Measurements from ENCODE around the gene GRIK5.
A peak's percentile ranks its signal among the peaks of the same experiment; 100 is the strongest.

Gene GRIK5

DNA sequence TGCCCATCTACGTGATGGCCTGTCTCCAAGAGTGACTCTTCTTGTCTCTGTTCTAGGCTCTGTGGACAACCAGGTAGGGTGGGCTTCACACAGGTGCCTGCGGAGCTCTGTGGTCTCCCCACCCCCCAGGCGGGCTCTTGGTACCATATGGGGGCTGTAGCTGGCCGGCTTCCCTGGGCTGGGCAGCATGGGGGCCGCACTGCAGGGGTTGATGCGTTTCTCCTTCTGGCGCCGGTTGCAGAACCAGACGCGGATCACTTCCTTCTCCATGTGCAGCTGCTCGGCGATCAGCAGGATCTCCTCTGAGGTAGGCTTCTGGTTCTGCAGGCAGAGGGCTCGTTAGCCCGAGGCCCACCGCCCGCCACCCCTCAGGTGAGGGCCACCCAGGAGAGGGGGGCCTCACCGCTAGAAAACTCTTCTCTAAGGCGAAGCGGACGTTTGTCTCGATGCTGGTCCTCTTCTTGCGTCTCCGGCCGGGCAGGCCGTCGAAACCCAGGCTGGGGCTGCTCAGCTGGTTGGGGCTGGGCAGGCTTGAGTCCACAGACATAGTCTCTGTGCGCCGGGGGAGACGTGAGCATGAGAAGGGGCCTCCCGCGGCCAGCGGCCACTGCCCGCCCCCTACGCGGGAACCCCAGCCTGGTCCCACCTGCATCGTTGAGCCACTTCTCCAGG, 25.3 kb upstream of the GRIK5 start:
- no peak for DNase-seq

DNA sequence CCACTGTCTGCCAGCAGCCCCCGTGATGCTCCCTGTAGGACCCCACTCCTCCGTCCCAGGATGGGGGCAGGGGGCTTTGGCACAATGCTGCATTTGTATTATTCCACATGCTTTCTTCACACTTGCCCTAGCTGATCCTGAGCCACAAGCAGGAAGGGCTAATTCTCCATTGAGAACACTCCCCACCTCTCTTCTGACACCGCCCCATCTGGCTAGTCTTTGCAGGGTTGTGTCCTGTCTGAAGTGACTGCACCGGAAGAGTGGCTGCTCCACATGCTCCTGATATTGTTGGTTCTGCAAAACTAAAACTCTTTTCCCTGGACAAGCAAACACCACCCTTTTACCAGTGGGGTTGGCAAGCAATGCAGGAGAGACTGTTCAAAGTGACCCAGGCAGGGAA, 23.9 kb upstream of the GRIK5 start:
- DNase-seq, result no peak

DNA sequence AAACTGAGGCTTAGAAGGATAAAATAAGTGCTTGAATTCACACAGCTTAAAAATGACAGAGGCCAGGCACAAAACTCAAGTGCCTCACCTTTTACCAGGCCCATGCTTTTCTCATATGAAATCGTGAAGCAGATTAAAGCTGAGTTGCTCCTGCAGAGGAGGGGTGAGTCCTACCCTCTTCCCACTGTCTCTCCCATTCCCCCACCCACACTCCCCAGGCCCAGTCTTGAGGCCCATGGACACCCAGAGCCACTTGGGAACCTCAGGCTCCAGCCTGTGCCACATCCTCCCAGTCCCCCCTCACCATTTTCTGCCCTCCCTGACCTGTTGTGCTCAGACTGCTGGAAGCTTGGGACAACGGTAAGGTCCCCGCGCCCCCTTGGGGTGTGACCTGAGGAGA, 23.5 kb upstream of the GRIK5 start:
- DNase-seq, result no peak

DNA sequence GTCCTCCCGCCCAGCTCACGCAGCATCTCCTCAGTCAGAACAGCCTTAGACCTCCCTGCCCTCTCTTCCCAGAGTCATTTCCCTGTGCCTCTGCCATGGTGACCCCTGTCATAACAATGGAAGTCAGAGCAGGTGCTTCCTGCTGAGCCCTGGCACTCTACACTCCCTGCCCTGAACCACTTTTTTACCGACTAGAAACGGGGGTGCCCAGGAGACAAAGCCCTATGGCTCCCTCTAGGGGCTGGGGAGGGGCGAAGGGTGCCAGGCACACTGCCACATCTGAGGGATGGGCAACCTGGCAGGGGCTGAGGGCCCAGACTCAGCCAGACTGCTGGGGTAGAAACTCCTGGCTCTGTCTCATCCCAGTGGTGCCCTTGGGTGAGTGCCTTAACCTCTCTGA, 22.3 kb upstream of the GRIK5 start:
- DNase-seq, result peak; percentile 42

DNA sequence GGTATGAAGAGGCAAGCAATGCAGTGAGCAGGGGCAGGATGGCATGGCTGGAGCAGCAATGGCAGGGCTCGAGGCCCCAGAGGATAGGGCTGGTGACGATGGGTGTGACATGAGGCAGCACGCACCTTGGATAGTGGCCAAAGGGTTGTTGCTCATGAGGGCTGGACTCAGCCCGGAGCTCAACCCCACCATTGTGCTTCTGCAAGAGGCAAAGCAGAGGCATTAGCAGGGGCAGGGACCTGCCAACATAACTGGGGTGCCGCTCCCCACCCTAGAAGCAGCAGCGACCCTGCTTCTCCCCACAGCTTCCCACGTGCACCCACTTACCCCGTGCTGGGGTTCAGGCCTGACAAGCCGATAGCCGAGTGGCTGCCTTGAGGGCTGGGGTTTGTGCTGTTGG, 21.7 kb upstream of the GRIK5 start:
- no peak for DNase-seq

DNA sequence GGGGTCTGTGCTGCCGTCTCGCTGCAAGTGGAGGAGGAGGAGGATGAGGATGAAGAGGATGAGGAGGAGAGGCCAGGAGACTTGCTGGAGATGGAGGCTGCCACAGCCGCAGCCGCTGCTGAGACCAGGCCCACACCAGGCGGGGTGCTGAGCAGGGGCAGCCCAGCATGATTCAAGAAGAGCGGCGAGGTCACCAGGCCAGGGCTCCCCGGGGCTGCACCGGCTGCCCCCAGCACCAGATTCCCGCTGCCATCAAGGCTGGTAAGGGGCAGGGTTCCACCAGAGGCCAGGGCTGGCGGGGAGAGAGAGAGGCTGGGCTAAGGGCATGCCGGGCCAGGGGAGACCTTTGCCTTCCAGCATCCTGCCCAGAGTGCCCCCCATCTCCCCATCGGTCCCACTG, 21.3 kb upstream of the GRIK5 start:
- no peak for DNase-seq

DNA sequence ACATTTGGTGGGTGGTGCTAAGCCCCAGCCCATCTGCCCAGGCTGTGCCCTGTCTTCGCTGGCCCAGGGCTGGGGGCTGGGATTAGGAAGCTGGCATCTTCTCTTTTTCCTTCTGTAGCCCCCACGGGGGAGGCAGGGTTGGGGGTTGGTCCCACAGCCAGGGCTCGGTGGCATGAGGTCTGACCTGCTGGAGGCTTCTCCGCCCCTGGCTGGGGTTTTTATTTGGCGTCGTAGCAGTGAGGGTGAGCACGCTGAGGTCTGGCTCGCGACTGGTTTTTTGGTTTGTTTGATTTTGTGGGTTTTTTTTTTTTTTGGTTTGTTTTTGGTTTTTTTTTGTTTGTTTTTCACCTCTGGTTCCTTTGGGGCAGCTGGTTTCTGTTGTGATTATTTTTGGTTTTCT, 20.7 kb upstream of the GRIK5 start:
- no peak for DNase-seq

DNA sequence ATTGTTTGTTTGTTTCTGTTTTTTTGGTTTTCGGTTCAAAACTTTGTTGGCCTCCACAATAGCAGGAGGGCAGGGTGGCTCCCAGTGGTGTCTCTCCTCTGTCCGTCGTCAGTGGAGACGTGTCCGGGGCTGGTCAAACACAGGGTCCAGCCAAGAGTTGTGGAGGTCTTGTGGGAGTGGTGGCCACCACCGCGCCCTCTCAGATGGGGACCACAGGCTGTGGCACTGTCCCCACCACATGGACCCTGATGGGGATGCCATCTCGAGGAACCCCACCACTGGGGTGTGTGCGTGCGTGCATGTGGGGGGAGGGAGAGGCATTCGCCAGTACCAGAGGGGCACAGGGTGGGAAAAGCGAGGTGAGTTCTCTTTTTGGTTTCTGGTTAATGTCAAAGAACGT, 19.8 kb upstream of the GRIK5 start:
- no peak for DNase-seq

DNA sequence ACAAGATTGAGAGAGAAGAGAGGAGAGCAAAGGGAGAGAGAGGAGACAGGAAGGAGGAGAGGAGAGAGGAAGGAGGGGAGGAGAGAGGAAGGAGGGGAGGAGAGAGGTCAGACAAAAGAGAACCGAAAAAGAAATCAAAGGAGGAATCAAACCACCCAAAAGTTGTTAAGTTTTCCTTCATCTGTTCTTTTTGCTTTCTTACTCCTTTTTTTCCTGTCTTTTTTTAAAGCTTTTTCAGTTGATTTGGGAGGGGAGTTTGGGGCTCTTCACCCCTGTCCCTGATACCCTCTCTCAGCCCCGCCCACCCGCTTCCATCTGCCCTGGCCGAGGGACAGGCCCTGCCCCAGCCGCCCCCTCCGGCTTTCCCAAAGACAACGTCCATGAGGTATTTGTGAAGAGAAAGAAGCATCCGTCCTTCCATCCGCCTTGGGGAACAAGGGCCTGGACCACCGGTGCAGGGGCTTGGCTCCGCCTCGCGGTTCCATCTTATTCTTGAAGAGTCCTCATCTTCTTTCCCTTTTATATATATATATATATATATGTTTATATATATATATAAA, 19.3 kb upstream of the GRIK5 start:
- DNase-seq, result no peak

DNA sequence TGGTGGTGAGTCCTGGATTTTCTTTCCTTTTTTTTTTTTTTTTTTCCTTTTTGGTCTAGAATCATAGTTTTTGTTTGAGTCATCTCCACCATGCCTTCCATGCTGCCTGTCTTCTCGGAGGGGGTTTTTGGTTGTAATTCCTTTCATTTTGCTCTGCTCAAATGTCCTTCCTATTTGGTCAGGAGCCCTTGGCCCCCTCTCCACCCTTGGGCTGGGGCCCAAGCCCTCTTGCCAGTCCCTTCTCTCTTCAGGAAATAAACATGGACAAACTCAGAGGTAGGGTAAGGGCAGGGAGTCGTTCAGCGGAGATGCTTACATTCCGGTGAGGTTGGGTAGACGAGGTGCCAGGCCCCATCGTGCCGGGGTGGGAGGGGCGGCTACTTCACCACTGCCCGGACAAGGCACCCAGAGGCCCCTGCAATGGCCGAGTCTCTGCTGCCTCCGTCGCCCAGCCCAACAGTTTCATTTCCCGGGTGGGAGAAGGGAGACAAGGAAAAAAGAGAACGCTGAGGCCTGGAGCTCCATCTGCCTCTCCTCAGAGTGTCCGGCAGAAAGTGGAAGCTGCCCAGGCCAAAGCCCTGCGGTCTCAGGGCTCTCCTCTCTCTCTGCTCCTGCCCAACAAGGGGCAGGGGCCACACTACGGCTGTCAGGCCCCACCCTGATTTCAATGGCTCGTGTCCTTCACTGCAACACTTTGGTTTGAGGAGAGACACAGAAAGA, 18.6 kb upstream of the GRIK5 start:
- DNase-seq, result no peak

DNA sequence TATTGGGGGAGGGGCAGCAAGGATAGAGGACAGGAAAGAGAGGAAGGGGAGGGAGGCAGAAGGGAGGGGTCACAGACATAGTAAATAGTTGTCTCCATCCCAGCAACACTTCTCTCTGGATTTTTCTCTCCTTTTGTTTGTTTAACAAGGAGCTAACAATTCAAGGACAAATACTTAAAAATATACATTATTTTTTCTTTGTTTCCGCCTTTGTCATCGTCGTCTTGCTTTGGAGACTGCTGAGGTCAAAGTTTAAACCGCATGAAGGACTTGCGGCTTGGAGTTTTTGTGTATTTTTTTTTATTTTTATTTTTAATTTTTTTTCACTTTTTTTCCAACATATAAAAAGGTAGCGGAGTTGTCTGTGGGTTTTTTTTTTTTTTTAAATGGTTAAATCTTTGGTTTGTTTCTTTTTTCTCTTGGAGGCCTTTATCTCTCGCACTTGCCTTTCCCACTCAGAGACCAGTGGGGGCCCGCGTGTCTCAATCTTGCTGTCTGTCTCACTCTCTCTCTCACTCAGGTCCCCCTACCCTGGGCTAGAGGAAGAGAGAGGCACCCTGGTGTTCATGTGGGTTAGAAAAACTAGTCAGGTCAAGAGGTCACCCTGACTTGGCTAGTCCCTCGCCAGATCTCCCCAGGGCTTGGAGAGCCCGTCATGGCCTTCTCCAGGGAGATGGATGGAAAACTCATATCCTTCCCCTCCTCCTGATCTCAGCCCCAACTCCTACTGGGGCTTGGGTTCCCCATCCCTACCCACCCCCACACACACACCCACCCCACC, 17.0 kb upstream of the GRIK5 start:
- no peak for DNase-seq

DNA sequence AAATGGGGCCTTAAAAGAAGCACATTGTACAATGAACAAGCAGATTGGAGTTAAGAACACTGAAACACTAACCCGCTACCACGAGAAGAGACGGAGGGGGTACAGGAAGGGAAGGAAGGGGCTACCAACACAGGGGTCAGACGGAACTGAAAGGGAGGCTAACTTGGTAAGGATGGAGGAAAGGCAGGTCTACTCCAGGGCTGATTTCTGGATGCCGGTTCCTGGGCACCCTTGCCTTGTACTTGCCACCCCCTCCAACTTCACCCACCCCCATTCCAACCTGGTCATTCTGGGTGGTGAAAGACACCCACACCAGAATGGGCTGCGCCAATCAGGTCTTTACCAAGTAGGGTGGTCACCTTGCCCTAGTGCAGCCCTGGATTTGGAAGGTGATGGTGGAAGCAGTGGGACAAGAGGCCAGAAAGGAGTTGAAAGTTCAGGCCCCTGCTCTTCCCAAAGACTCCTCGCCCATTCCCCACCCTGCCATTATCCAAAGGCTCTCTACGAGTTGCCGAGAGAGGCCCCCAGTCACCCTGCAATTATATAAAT, 16.3 kb upstream of the GRIK5 start:
- DNase-seq, result no peak

DNA sequence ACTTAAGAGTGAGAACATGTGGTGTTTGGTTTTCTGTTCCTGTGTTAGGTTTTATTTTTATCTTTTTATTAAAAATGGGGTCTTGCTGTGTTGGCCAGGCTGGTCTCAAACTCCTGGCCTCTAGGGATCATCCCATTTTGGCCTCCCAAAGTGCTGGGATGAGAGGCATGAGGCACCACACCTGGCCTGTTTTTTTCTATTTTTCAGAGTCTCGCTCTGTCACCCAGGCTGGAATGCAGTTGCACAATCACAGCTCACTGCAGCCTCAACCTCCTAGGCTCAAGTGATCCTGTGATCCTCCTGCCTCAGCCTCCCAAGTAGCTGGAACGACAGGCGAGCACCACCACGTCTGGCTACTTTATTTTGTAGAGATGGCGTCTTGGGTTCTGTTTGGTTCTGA, 13.5 kb upstream of the GRIK5 start:
- DNase-seq, result no peak

DNA sequence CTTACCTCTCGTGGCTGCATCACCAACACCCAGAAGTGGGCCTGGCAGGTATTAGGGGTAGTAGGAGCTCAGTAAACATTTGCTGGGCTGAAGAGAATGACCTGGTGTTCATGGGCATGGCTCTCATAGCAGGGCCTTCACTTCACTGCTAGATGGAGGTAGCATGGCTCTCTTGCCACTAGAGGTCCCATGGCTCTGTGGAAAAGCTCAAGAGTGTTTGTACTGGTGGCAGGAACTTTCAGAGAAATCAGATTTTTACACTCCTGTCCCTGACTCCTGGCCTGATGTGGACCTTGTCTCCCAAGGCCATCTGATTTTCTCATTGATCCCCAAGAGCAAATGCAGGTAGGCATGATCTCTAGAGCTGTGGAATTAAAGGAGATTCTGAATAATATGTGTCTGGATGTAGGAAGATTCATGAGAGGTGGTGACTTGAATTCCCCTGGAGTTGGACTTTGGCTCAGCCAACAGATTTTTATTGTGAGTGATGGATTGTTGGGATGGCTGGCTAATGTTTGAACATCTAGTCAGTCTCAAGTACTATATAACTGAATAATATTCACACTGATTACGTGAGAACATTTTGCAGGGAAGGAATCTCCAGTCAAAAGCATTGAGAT, 11.7 kb upstream of the GRIK5 start:
- DNase-seq, result peak; percentile 21

DNA sequence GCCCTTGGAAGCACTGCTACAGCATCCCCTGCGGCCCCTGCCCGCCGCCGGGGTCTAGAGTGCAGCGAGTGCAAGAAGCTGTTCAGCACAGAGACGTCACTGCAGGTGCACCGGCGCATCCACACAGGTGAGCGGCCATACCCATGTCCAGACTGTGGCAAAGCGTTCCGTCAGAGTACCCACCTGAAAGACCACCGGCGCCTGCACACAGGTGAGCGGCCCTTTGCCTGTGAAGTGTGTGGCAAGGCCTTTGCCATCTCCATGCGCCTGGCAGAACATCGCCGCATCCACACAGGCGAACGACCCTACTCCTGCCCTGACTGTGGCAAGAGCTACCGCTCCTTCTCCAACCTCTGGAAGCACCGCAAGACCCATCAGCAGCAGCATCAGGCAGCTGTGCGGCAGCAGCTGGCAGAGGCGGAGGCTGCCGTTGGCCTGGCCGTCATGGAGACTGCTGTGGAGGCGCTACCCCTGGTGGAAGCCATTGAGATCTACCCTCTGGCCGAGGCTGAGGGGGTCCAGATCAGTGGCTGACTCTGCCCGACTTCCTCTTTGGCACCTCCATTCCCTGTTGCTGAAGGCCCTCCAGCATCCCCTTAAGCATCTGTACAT, 10.9 kb upstream of the GRIK5 start:
- DNase-seq, result no peak

DNA sequence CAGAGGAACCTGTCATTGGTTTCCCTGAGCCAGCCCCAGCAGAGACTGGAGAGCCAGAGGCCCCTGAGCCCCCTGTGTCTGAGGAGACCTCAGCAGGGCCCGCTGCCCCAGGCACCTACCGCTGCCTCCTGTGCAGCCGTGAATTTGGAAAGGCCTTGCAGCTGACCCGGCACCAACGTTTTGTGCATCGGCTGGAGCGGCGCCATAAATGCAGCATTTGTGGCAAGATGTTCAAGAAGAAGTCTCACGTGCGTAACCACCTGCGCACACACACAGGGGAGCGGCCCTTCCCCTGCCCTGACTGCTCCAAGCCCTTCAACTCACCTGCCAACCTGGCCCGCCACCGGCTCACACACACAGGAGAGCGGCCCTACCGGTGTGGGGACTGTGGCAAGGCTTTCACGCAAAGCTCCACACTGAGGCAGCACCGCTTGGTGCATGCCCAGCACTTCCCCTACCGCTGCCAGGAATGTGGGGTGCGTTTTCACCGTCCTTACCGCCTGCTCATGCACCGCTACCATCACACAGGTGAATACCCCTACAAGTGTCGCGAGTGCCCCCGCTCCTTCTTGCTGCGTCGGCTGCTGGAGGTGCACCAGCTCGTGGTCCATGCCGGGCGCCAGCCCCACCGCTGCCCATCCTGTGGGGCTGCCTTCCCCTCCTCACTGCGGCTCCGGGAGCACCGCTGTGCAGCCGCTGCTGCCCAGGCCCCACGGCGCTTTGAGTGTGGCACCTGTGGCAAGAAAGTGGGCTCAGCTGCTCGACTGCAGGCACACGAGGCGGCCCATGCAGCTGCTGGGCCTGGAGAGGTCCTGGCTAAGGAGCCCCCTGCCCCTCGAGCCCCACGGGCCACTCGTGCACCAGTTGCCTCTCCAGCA, 10.1 kb upstream of the GRIK5 start:
- no peak for DNase-seq

DNA sequence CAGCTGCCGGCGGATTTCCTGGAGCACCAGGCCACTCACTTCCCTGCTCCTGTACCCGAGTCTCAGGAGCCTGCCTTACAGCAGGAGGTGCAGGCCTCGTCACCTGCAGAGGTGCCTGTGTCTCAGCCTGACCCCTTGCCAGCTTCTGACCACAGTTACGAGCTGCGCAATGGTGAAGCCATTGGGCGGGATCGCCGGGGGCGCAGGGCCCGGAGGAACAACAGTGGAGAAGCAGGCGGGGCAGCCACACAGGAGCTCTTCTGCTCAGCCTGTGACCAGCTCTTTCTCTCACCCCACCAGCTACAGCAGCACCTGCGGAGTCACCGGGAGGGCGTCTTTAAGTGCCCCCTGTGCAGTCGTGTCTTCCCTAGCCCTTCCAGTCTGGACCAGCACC, 9.3 kb upstream of the GRIK5 start:
- DNase-seq, result no peak

DNA sequence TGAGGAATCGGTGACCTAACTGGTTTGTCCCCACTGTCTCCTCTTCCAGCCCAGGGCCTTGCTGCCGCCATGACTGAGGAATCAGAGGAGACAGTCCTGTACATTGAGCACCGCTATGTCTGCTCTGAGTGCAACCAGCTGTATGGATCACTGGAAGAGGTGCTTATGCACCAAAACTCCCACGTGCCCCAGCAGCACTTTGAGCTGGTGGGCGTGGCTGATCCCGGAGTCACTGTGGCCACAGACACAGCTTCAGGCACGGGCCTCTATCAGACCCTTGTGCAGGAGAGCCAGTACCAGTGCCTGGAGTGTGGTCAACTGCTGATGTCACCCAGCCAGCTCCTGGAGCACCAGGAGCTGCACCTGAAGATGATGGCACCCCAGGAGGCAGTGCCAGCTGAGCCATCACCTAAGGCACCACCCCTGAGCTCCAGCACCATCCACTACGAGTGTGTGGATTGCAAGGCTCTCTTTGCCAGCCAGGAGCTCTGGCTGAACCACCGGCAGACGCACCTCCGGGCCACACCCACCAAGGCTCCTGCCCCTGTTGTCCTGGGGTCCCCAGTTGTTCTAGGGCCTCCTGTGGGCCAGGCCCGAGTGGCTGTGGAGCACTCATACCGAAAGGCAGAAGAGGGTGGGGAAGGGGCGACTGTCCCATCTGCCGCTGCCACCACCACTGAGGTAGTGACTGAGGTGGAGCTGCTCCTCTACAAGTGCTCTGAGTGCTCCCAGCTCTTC, 8.7 kb upstream of the GRIK5 start:
- DNase-seq, result no peak

DNA sequence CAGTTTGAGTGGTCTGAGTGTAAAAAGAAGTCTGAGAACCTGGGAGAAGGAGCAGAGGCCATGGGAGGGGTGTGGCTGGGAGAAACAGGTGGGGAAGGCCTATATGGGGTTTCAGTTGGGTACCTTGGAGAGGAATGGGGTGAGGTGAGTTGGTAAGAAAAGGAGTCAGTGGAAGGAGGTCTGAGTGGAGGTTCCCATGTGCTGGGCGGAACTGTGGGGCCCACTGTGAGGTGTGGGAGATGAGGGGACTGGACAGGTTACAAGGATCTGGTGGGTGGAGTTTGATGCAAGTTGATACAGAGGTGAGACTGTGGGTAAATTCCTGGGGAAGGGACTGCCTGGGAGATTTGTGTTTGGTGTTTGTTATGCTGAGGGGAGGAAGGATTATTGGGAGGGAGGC, 8.1 kb upstream of the GRIK5 start:
- DNase-seq, result no peak

DNA sequence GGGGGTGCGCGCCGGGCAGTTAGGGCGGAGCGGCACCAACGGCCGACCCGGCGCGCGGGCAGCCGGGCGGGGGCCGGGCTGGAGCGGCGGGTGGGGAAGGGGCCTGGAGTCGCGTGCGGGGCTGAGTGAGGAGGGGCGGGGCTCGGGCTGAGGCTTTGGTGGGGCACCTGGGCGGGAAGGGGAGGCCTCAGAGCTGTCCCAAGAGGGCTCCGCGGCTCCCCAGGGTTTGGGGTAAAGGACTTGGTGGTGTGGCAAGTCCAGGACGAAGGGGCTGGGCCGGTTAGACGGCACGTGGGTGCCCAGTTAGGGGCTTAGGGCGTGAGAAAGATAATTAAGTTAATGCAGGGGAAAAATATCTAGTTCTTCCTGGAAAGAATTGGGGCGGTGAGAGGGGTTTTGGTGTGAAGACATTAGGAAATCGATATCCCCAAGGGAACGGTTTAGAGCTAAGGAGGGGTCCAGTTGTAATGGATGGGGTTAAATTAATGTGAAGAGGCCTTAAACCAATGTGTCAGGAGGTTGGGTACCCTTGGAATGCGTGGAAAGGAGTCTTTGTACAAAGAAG, 6.5 kb upstream of the GRIK5 start:
- DNase-seq, result peak; percentile 46

All from stimulated activated CD4-positive, alpha-beta T cell treated with anti-CD3 and anti-CD28 coated beads, Interleukin-4, amount 100 ng/mL, for 24 hours (primary cell).